GM18499 (cell line): ENCODE results near the gene GAB1.

ENCODE experiments used
- ATAC-seq: cut with Tn5 transposase; IDR thresholded peaks from one replicate; pipeline ENCODE4 v1.9.1; 2021; ENCODE audit warnings: moderate number of reproducible peaks; ENCODE audit not compliant: insufficient read depth, unreplicated experiment

Gene GAB1

DNA sequence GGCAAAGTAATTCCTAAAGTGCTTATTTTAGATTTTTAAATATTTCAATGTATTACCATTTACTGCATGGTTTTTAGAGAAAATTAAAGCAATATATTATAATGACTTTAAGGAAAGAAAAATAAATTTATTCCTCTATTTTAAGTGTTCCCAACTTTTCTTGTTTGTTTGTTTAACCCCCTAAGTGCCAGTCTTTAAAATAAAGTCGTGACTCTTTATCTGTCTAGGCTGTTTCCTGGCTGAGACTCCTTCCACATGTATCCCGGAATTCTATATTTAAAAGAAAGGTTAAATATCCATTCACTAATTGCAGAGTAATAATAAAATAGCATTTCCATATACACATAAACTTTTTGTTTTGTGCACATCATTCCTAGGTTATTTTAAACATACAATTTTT lies 71.2 kb downstream of the GAB1 start:
- ATAC-seq = no peak

DNA sequence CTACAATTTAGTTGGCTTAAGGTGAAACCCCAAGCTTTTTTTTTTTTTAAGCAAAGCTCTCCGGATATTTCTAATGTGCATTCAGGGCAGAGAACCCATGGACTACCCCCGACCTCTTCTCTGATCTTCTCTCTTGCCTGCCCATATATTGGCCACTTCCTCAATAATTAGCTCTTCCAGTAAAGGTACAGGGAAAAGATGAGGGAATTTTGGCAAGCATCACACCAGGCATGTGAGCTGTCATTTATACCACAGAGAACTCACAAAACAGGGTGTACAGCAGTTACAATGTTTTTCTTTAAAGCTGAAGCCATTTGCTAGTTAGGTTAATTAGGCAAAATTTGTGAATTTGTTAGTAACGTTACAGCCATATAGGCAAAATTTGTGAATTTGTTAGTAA lies 73.3 kb downstream of the GAB1 start:
- no peak for ATAC-seq

DNA sequence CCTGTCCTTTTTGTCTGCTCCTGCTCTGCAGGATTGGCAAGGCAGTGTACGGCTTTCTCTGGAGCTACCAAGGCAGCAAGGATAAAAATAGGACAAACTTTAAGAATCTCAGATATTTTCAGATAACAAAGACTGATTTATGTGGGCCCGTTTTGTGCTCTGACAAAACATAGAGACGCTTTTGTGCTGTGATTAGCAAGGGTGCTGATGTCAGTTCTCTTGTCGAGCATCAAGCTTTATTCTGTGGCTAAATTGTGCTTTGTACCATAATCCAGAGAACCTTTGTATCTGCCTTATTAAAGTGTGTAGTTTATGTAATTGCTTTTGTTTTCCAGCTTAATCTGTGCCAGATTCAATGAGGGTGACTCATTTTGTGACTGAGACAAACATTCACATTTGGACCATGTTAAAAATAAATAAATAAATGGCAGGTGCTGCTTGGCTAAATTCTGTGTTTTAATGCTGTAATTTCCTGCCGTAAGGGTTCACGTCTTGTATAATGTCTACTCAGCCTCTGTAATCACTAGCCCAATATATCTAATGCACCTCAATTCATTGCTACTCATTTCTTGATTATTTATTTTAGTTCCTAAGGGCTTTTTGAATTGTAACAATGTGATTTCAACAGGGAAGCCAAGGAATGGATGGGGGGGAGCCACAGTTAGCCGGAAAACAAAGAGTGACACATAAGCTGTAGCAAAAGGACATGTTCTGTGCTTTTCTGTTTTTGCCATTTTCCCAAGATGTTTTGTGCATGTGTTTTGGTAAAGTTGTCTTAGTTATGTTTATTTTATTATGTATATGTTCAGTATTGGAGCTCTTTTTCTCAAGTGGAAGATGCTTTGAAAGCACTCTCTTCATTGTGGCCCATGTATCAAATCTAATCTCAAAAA lies 75.1 kb downstream of the GAB1 start:
- ATAC-seq = no peak

- no peak for ATAC-seq
Observed at GRCh38 chr4:143412420-143412758, 75.7 kb downstream of the GAB1 start.

- peak; percentile 65 for ATAC-seq
Observed at GRCh38 chr4:143417679-143418403, 81.2 kb downstream of the GAB1 start.

- no peak for ATAC-seq
Observed at GRCh38 chr4:143420227-143420626, 83.6 kb downstream of the GAB1 start.

DNA sequence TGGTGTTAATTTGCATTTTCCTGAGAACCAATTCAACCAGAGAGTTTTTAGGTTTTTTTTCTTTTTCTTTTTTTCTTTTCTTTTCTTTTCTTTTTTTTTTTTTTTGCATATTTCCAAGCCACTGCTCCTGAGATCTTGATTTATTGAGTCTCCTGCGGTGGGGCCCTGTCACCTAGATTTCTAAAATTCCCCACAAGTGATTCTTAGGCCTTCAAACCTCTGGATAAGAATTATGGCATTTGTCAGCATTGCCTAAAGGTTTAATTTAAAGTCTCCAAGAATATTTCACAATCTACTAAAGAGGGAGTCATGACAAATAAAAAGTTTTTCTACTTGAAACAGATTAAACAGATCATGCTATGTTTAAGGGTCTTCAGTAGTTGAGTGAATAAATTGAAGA lies 84.9 kb downstream of the GAB1 start:
- ATAC-seq = no peak

DNA sequence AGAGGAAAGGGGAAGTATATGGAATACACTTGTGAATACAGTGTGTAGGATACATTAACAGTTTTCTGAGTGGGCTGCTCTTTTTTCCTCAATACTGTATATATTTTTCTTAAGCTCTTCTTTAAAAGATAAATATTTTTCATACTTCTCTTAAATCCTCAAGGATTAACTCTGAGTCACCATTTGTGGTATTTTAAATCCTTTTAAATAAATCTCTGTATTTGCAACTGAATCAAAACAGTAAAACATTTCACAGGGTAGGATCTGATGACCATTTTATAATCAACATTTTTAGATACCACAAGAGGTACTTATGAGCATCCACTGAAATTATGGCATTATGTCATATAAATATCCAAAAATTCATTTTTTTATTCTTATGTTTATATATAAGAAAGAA lies 87.6 kb downstream of the GAB1 start:
- no peak for ATAC-seq

- ATAC-seq = no peak
Observed at GRCh38 chr4:143431526-143432257, 95.0 kb downstream of the GAB1 start.

- no peak for ATAC-seq
Observed at GRCh38 chr4:143432258-143432591, 95.5 kb downstream of the GAB1 start.

- no peak for ATAC-seq
Observed at GRCh38 chr4:143433231-143433630, 96.6 kb downstream of the GAB1 start.

- no peak for ATAC-seq
Observed at GRCh38 chr4:143435955-143436354, 99.3 kb downstream of the GAB1 start.

GRCh38 chr4:143437476-143437875 lies 100.8 kb downstream of the GAB1 start:
- no peak for ATAC-seq

GRCh38 chr4:143437937-143438336 lies 101.3 kb downstream of the GAB1 start:
- no peak for ATAC-seq

DNA sequence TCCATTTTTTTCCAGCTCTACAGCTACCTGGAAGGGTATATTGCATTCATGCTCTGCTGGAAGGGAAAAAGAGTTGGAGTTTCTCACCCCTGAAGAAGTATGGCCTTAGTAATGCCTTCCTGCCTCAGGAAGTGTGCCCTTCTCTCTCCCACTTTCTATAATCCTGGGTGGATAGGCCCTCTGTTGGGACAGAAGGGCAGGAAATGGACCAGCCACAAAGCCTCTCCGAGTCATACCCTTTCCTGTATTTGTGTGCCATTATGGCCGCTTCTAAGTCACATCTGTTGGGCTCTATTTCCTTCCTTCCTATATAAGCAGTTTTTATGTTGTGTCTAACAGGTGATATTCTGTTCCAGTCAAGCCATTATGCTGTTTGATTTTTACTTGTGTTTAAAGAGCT lies 102.0 kb downstream of the GAB1 start:
- no peak for ATAC-seq

DNA sequence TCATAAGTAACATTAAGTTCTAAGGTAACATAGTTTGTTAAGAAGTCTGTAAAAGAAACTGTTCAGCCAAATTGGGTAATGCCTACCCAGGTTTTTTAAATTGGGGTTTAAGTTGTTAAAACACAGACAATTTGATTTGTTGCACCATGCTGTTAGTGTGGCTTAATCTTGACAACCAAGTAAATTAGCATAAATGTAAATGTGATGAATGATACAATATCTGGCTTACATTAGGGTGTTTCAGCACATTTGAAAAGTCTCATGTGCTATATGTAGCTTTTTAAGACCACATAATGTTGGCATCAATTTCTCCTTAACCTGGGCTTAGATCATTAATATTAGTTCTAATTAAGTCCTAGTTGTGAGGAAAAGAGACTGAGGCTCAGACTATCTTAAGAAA lies 104.4 kb downstream of the GAB1 start:
- ATAC-seq = no peak

- ATAC-seq = no peak
Observed at GRCh38 chr4:143441678-143442077, 105.0 kb downstream of the GAB1 start.

- no peak for ATAC-seq
Observed at GRCh38 chr4:143443728-143444127, 107.1 kb downstream of the GAB1 start.

GRCh38 chr4:143451186-143451585 lies 114.5 kb downstream of the GAB1 start:
- ATAC-seq = no peak

GRCh38 chr4:143455211-143455610 lies 118.5 kb downstream of the GAB1 start:
- ATAC-seq = no peak

DNA sequence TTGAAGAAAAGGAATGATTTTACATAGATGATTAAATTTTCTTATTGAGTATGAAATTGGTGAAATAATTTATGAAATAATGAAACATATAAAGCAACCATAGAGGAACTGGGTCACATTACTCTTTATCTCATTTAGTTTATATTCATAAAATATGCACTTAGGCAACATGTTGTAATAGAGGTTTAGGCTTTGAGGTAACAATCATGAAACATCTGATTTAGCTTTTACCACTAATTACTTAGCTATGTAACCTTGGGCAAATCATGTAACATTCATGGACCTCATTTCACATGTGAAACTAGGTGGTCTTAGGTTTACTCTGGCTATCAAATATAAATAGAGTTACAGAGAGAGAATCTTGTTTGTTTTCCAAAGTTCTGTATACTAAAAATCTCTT lies 122.3 kb downstream of the GAB1 start:
- no peak for ATAC-seq
